IMR-90 (cell line): ENCODE data around the gene CD300LD. TPM values are rescaled to one million over a fixed set of nuclear protein-coding genes. Genes with fewer than 3 reads are reported as not detected.

Source experiments
- ATAC-seq: fragments of 200-7000 bp; cut with Tn5 transposase; 2 replicates; pipeline ENCODE4 v1.9.1; 2020; ENCODE audit warnings: low read depth, mild to moderate bottlenecking, moderate library complexity
- BruUV-seq: library from RNA; stranded (reverse); fragments of 400-500 nt; replicated peaks from 2 replicates; lab custom pipeline; 2021; lab: Mats Ljungman, UMichigan
- CTCF ChIA-PET: fragments of 300-600 bp; formaldehyde crosslinking; extraction: SDS; loops from one replicate; lab custom pipeline; 2021; ENCODE audit warnings: antibody characterized with exemption; lab: Yijun Ruan, JAX
- POLR2A ChIA-PET: fragments of 300-600 bp; sonication (Branson Sonifier 250); formaldehyde crosslinking; loops from one replicate; lab custom pipeline; 2022; ENCODE audit warnings: antibody characterized with exemption; ENCODE audit not compliant: unreplicated experiment; lab: Charles Lee
- DNase-seq: peaks from one replicate; pipeline ENCODE4 v3.0.0; 2013
- H2AFZ ChIP-seq: replicated peaks from 2 replicates; pipeline ENCODE3; 2013; ENCODE audit warnings: low read length, mild to moderate bottlenecking; ENCODE audit not compliant: poor library complexity
- H2AK5ac ChIP-seq: 2 replicates; pipeline ENCODE4 v1.6.1; 2013; ENCODE audit warnings: low read depth, low read length, inconsistent platforms
- H2AK9ac ChIP-seq: replicated peaks from 2 replicates; pipeline ENCODE3; 2013; ENCODE audit warnings: mild to moderate bottlenecking, low read depth, low read length, moderate library complexity; ENCODE audit not compliant: poor library complexity
- H2BK120ac ChIP-seq: 2 replicates; pipeline ENCODE4 v1.6.1; 2013; ENCODE audit warnings: low read depth, low read length, inconsistent platforms
- H2BK15ac ChIP-seq: 3 replicates; pipeline ENCODE4 v1.6.1; 2013; ENCODE audit warnings: low read depth, low read length, inconsistent platforms
- H2BK20ac ChIP-seq: 2 replicates; pipeline ENCODE4 v1.6.1; 2013; ENCODE audit warnings: low read depth, mild to moderate bottlenecking, inconsistent platforms, low read length, moderate library complexity
- H2BK5ac ChIP-seq: 2 replicates; pipeline ENCODE4 v1.6.1; 2013; ENCODE audit warnings: mild to moderate bottlenecking, low read depth, low read length, inconsistent platforms; ENCODE audit not compliant: poor library complexity, severe bottlenecking
- H3K14ac ChIP-seq: replicated peaks from 2 replicates; pipeline ENCODE4 v1.6.1; 2013; ENCODE audit warnings: low read depth, low read length, inconsistent platforms
- H3K18ac ChIP-seq: 2 replicates; pipeline ENCODE4 v1.6.1; 2013; ENCODE audit warnings: low read depth, low read length, control low read depth
- H3K23ac ChIP-seq: 2 replicates; pipeline ENCODE4 v1.6.1; 2013; ENCODE audit warnings: low read depth, low read length, inconsistent platforms
- H3K27ac ChIP-seq: 2 replicates; pipeline ENCODE4 v1.5.1; 2013; ENCODE audit warnings: mild to moderate bottlenecking, control low read depth, low read length; ENCODE audit not compliant: insufficient read depth
- H3K27me3 ChIP-seq: 2 replicates; pipeline ENCODE4 v1.6.1; 2013; ENCODE audit warnings: low read length; ENCODE audit not compliant: control insufficient read depth, insufficient read depth
- H3K36me3 ChIP-seq: 2 replicates; pipeline ENCODE4 v1.6.1; 2013; ENCODE audit warnings: low read length, mixed read lengths; ENCODE audit not compliant: control insufficient read depth, insufficient read depth
- H3K4ac ChIP-seq: 2 replicates; pipeline ENCODE4 v1.6.1; 2013; ENCODE audit warnings: low read depth, low read length, inconsistent platforms
- H3K4me1 ChIP-seq: 2 replicates; pipeline ENCODE4 v1.6.1; 2013; ENCODE audit warnings: low read length, mixed read lengths; ENCODE audit not compliant: control insufficient read depth, insufficient read depth
- H3K4me2 ChIP-seq: 2 replicates; pipeline ENCODE4 v1.6.1; 2013; ENCODE audit warnings: low read depth, mild to moderate bottlenecking, control low read depth, low read length, moderate library complexity
- H3K4me3 ChIP-seq: 2 replicates; pipeline ENCODE4 v1.5.1; 2013; ENCODE audit warnings: low read depth, mild to moderate bottlenecking, control low read depth, low read length, moderate library complexity; ENCODE audit not compliant: insufficient read depth
- H3K56ac ChIP-seq: 2 replicates; pipeline ENCODE4 v1.6.1; 2013; ENCODE audit warnings: low read length, inconsistent platforms; ENCODE audit not compliant: insufficient read depth; ENCODE audit errors: extremely low read depth
- H3K79me1 ChIP-seq, 2 experiments: 2 replicates each; pipeline ENCODE4 v1.6.1; 2013; ENCODE audit warnings: low read length in 2 of 2, inconsistent platforms in 1 of 2, low read depth in 1 of 2
- H3K9ac ChIP-seq: 2 replicates; pipeline ENCODE4 v1.6.1; 2013; ENCODE audit warnings: low read depth, low read length, control low read depth
- H3K9me1 ChIP-seq: 2 replicates; pipeline ENCODE4 v1.6.1; 2013; ENCODE audit warnings: low read length, inconsistent platforms; ENCODE audit not compliant: insufficient read depth
- H3K9me3 ChIP-seq: 2 replicates; pipeline ENCODE4 v1.6.1; 2013; ENCODE audit warnings: low read length; ENCODE audit not compliant: control insufficient read depth, insufficient read depth
- H4K20me1 ChIP-seq: 2 replicates; pipeline ENCODE4 v1.6.1; 2013; ENCODE audit warnings: low read length, inconsistent platforms; ENCODE audit not compliant: insufficient read depth
- H4K5ac ChIP-seq: 2 replicates; pipeline ENCODE4 v1.6.1; 2013; ENCODE audit warnings: mild to moderate bottlenecking, low read depth, low read length, control low read depth
- H4K8ac ChIP-seq, 2 experiments: 2 replicates each; pipeline ENCODE4 v1.6.1; 2013; ENCODE audit warnings: low read depth in 2 of 2, low read length in 2 of 2, control low read depth in 1 of 2, inconsistent platforms in 1 of 2
- H4K91ac ChIP-seq: 2 replicates; pipeline ENCODE4 v1.6.1; 2013; ENCODE audit warnings: low read depth, low read length, inconsistent platforms; ENCODE audit not compliant: insufficient read depth
- BHLHE40 ChIP-seq: fragments of 150-350 bp; IDR thresholded peaks from 2 replicates; pipeline ENCODE4 v1.6.1; 2016; ENCODE audit warnings: mild to moderate bottlenecking, low read depth, low read length
- CTCF ChIP-seq: conservative IDR thresholded peaks from 2 replicates; pipeline ENCODE4 v1.5.1; 2012; ENCODE audit warnings: mild to moderate bottlenecking, low read depth, low read length, improper control_type of control experiment
- WGBS, 2 experiments: methylation state at CpG; one replicate each; pipeline versions ENCODE4 v1.1.5 to v1.1.7; 2013; ENCODE audit warnings: missing lambda C conversion rate in 2 of 2; ENCODE audit not compliant: insufficient read length in 1 of 2; ENCODE audit errors: extremely low coverage in 2 of 2; 5-methylcytosine and 5-hydroxymethylcytosine counted together
- dilution Hi-C: fragments of 300-500 bp; cut with HindIII; formaldehyde crosslinking; loops from one replicate; pipeline ENCODE4 v1.14.3; 2018; ENCODE audit warnings: low sequenced_read_pairs; ENCODE audit not compliant: unreplicated experiment
- in situ Hi-C: fragments of 300-500 bp; cut with MboI; formaldehyde crosslinking; loops from 3 replicates; pipeline ENCODE4 v1.14.3; 2019; ENCODE audit warnings: low sequenced_read_pairs, inconsistent platforms, mixed read lengths
- intact Hi-C: fragments of 100-400 bp; cut with micrococcal nuclease; formaldehyde crosslinking; loops from 2 replicates; pipeline ENCODE4 v1.10.0; 2022
- polyA plus RNA-seq, 3 experiments: library from polyadenylated mRNA; depleted of rRNA; stranded (reverse); fragments of >200 nt; gene quantifications; 2 replicates each; pipeline ENCODE4 v1.2.3, GENCODE V29; 2012; ENCODE audit warnings: low replicate concordance in 1 of 3
- total RNA-seq: library from RNA; depleted of rRNA; stranded (reverse); fragments of >200 nt; gene quantifications from 2 replicates; pipeline ENCODE4 v1.2.3, GENCODE V29; 2012

CD300LD gene
- total and polyA plus RNA-seq, 2 of the 4 experiments (the other 2 are of a cell fraction) = not detected

- H3K4ac ChIP-seq = no peak within 1 kb of the TSS
- no peak within 1 kb of the TSS for H3K27ac ChIP-seq
- no peak within 1 kb of the TSS for H3K4me2 ChIP-seq
- H3K9me3 ChIP-seq = peaks cover 27% of the 10 kb centered on the region
- dilution Hi-C loops = no loop called here
- H2BK5ac ChIP-seq = no peak within 1 kb of the TSS
- no peak within 1 kb of the TSS for H4K5ac ChIP-seq
- no peak within 1 kb of the TSS for H2BK15ac ChIP-seq
- H3K4me3 ChIP-seq = no peak within 1 kb of the TSS
- ChIA-PET CTCF (no interaction called here), POLR2A (no interaction called here)
- H3K23ac ChIP-seq = no peak within 1 kb of the TSS
- in situ Hi-C loops = no loop called here
- H2AK5ac ChIP-seq = no peak within 1 kb of the TSS
- whole genome bisulfite sequencing, 2 experiments = no CpG with 5 or more reads among the region's 10 CpGs
- H3K56ac ChIP-seq = no peak within 1 kb of the TSS
- H3K14ac ChIP-seq = no peak within 1 kb of the TSS
- H3K36me3 ChIP-seq = no peaks in the 10 kb centered on the region
- no peak within 1 kb of the TSS for H3K9ac ChIP-seq
- TF ChIP-seq BHLHE40 (no peak), CTCF (no peak)
- H4K20me1 ChIP-seq = no peaks in the 10 kb centered on the region
- no peak within 1 kb of the TSS for H3K18ac ChIP-seq
- no peaks in the 10 kb centered on the region for H3K9me1 ChIP-seq
- H2AFZ ChIP-seq = no peak within 1 kb of the TSS
- no peak within 1 kb of the TSS for H4K91ac ChIP-seq
- intact Hi-C loops = no loop called here
- BruUV-seq = no TSS peak
- no peak within 1 kb of the TSS for H2BK20ac ChIP-seq
- ATAC-seq (no peak), DNase-seq (no peak)
- no peaks in the 10 kb centered on the region for H3K79me1 ChIP-seq
- H2AK9ac ChIP-seq = no peak within 1 kb of the TSS
- H3K4me1 ChIP-seq = no peaks in the 10 kb centered on the region
- H4K8ac ChIP-seq = no peak within 1 kb of the TSS
- no peaks in the 10 kb centered on the region for H3K27me3 ChIP-seq
- H2BK120ac ChIP-seq = no peak within 1 kb of the TSS
Observed at GRCh38 chr17:74531231-74531761, 60.8 kb downstream of the CD300LD start, which contains the start of gene CD300LB. Gene CD300LB, minus strand, starts transcription at chr17:74531475. Its CDS starts 125 bp downstream, at chr17:74531350.
